ENCODE results near the gene SPRYD3. TPM values are rescaled to one million over a fixed set of nuclear protein-coding genes. Genes with fewer than 3 reads are reported as not detected.
"Not testable (repeated sequence)": the region's sequence is repeated elsewhere in the genome, so short reads cannot be mapped to it uniquely, and the experiment has no call there.

SPRYD3 gene
- total RNA-seq (ENCODE audit: insufficient read depth, low replicate concordance): 14.2 TPM

GRCh38 chr12:53079226-53080117 lies at the start of gene SPRYD3:
TSS of gene SPRYD3 (minus strand) at chr12:53079390. CDS start at chr12:53079333, 57 bp downstream.
- DNase-seq (ENCODE audit: low spot score): peak; percentile 99

- DNase-seq (ENCODE audit: low spot score): no peak
Measured at GRCh38 chr12:53127169-53127568, 48.0 kb upstream of the SPRYD3 start.

- DNase-seq (ENCODE audit: low spot score): no peak
Measured at GRCh38 chr12:53124352-53124723, 45.1 kb upstream of the SPRYD3 start.

GRCh38 chr12:53123578-53124351 lies 44.6 kb upstream of the SPRYD3 start:
- DNase-seq (ENCODE audit: low spot score): no peak

GRCh38 chr12:53122961-53123468 lies 43.8 kb upstream of the SPRYD3 start:
- DNase-seq (ENCODE audit: low spot score): peak; percentile 65

- DNase-seq (ENCODE audit: low spot score): no peak
Measured at GRCh38 chr12:53120685-53121525, 41.7 kb upstream of the SPRYD3 start.

GRCh38 chr12:53118751-53119300 lies 39.6 kb upstream of the SPRYD3 start:
- no peak for DNase-seq (ENCODE audit: low spot score)

GRCh38 chr12:53115891-53116648 lies 36.9 kb upstream of the SPRYD3 start:
- no peak for DNase-seq (ENCODE audit: low spot score)

GRCh38 chr12:53115112-53115890 lies 36.1 kb upstream of the SPRYD3 start:
- no peak for DNase-seq (ENCODE audit: low spot score)

GRCh38 chr12:53113951-53114350 lies 34.8 kb upstream of the SPRYD3 start:
- DNase-seq (ENCODE audit: low spot score): no peak

GRCh38 chr12:53113136-53113705 lies 34.0 kb upstream of the SPRYD3 start:
- no peak for DNase-seq (ENCODE audit: low spot score)

GRCh38 chr12:53112431-53112830 lies 33.2 kb upstream of the SPRYD3 start:
- DNase-seq (ENCODE audit: low spot score): not testable (repeated sequence)

GRCh38 chr12:53107122-53107521 lies 27.9 kb upstream of the SPRYD3 start:
- DNase-seq (ENCODE audit: low spot score): no peak

GRCh38 chr12:53105712-53106439 lies 26.7 kb upstream of the SPRYD3 start:
- no peak for DNase-seq (ENCODE audit: low spot score)

- no peak for DNase-seq (ENCODE audit: low spot score)
Measured at GRCh38 chr12:53105256-53105655, 26.1 kb upstream of the SPRYD3 start.

GRCh38 chr12:53103860-53104305 lies 24.7 kb upstream of the SPRYD3 start:
- DNase-seq (ENCODE audit: low spot score): no peak

GRCh38 chr12:53102883-53103807 lies 24.0 kb upstream of the SPRYD3 start, which contains the start of gene SOAT2:
TSS of gene SOAT2 (plus strand) at chr12:53103486. CDS start at chr12:53103578, 92 bp downstream.
- DNase-seq (ENCODE audit: low spot score): no peak

All from umbilical cord (tissue), 2 donors.